SK-N-SH treated with all-trans-retinoic acid at 6 μM for 48 hours (cell line): Measurements from ENCODE around the gene ADAMTS13.

ENCODE experiments used
- ATAC-seq: fragments of 200-7000 bp; cut with Tn5 transposase; 3 replicates; pipeline ENCODE4 v1.9.1; 2020; ENCODE audit warnings: mild to moderate bottlenecking, moderate library complexity
- ARNTL ChIP-seq: fragments of 450-650 bp; formaldehyde crosslinking; IDR thresholded peaks from 2 replicates; pipeline ENCODE4 v1.5.0; 2020; ENCODE audit warnings: low read depth, mild to moderate bottlenecking, moderate library complexity, borderline replicate concordance
- BACH2 ChIP-seq: fragments of 250-450 bp; sonication (Bioruptor Pico); IDR thresholded peaks from 2 replicates; pipeline ENCODE4 v1.9.0; 2021; ENCODE audit warnings: mild to moderate bottlenecking, borderline replicate concordance
- CSDC2 ChIP-seq: fragments of 250-450 bp; sonication (Bioruptor Pico); IDR thresholded peaks from 2 replicates; pipeline ENCODE4 v1.5.0; 2020; ENCODE audit warnings: mild to moderate bottlenecking, moderate library complexity
- ESRRG ChIP-seq: fragments of 250-450 bp; sonication (Bioruptor Pico); IDR thresholded peaks from 2 replicates; pipeline ENCODE4 v1.6.1; 2021; ENCODE audit warnings: mild to moderate bottlenecking
- GLIS3 ChIP-seq: fragments of 250-450 bp; sonication (Bioruptor Pico); IDR thresholded peaks from 2 replicates; pipeline ENCODE4 v1.5.0; 2020; ENCODE audit warnings: mild to moderate bottlenecking, moderate library complexity
- ISL1 ChIP-seq: fragments of 250-450 bp; sonication (Bioruptor Pico); IDR thresholded peaks from 2 replicates; pipeline ENCODE4 v2.1.2; 2022; ENCODE audit warnings: mild to moderate bottlenecking, moderate library complexity
- OSR1 ChIP-seq: fragments of 250-450 bp; sonication (Bioruptor Pico); IDR thresholded peaks from 2 replicates; pipeline ENCODE4 v1.8.0; 2022; ENCODE audit warnings: moderate library complexity, mild to moderate bottlenecking, inconsistent platforms
- PPARA ChIP-seq: fragments of 250-450 bp; sonication (Bioruptor Pico); IDR thresholded peaks from 2 replicates; pipeline ENCODE4 v1.5.0; 2020; ENCODE audit warnings: mild to moderate bottlenecking, borderline replicate concordance
- RARB ChIP-seq: fragments of 250-450 bp; sonication (Bioruptor Pico); IDR thresholded peaks from 2 replicates; pipeline ENCODE4 v1.8.0; 2021; ENCODE audit warnings: mild to moderate bottlenecking, moderate library complexity
- SNAI2 ChIP-seq: fragments of 250-450 bp; sonication (Bioruptor Pico); IDR thresholded peaks from 2 replicates; pipeline ENCODE4 v1.5.0; 2020; ENCODE audit warnings: mild to moderate bottlenecking, moderate library complexity
- TCF4 ChIP-seq: fragments of 250-450 bp; sonication (Bioruptor Pico); IDR thresholded peaks from 2 replicates; pipeline ENCODE4 v1.8.0; 2021; ENCODE audit warnings: mild to moderate bottlenecking, moderate library complexity, borderline replicate concordance
- TOX ChIP-seq: fragments of 250-450 bp; sonication (Bioruptor Pico); IDR thresholded peaks from 2 replicates; pipeline ENCODE4 v1.8.0; 2021; ENCODE audit warnings: mild to moderate bottlenecking, moderate library complexity, borderline replicate concordance
- ZC3H10 ChIP-seq: fragments of 250-450 bp; sonication (Bioruptor Pico); IDR thresholded peaks from 2 replicates; pipeline ENCODE4 v1.5.1; 2021; ENCODE audit warnings: mild to moderate bottlenecking, moderate library complexity
- ZFP3 ChIP-seq: fragments of 250-450 bp; sonication (Bioruptor Pico); IDR thresholded peaks from 2 replicates; pipeline ENCODE4 v1.5.0; 2020; ENCODE audit warnings: mild to moderate bottlenecking, moderate library complexity
- ZFP30 ChIP-seq: fragments of 450-650 bp; formaldehyde crosslinking; IDR thresholded peaks from 2 replicates; pipeline ENCODE4 v1.5.0; 2022; ENCODE audit warnings: mild to moderate bottlenecking, moderate library complexity
- ZNF565 ChIP-seq: fragments of 450-650 bp; formaldehyde crosslinking; conservative IDR thresholded peaks from 2 replicates; pipeline ENCODE4 v1.5.0; 2020; ENCODE audit warnings: low read depth, mild to moderate bottlenecking, moderate library complexity
- ZNF70 ChIP-seq: fragments of 450-650 bp; formaldehyde crosslinking; IDR thresholded peaks from 2 replicates; pipeline ENCODE4 v1.5.0; 2020; ENCODE audit warnings: mild to moderate bottlenecking, moderate library complexity
- ZNF8 ChIP-seq: fragments of 450-650 bp; formaldehyde crosslinking; IDR thresholded peaks from 2 replicates; pipeline ENCODE4 v1.5.0; 2020; ENCODE audit warnings: mild to moderate bottlenecking, moderate library complexity
- TF ChIP-seq, protein P1 (sequence below): fragments of 250-450 bp; sonication (Bioruptor Pico); IDR thresholded peaks from 2 replicates; pipeline ENCODE4 v1.5.0; 2020; ENCODE audit warnings: mild to moderate bottlenecking, moderate library complexity
- TF ChIP-seq, protein P2 (sequence below): fragments of 250-450 bp; sonication (Bioruptor Pico); IDR thresholded peaks from 2 replicates; pipeline ENCODE4 v1.5.1; 2021; ENCODE audit warnings: mild to moderate bottlenecking, moderate library complexity
- TF ChIP-seq, protein P3 (sequence below): fragments of 250-450 bp; sonication (Bioruptor Pico); IDR thresholded peaks from 2 replicates; pipeline ENCODE4 v1.5.1; 2020; ENCODE audit warnings: low read depth, mild to moderate bottlenecking, moderate library complexity
- TF ChIP-seq, protein P4 (sequence below): fragments of 250-450 bp; sonication (Bioruptor Pico); IDR thresholded peaks from 2 replicates; pipeline ENCODE4 v1.8.0; 2021; ENCODE audit warnings: low read depth, mild to moderate bottlenecking, moderate library complexity, borderline replicate concordance
- TF ChIP-seq, protein P5 (sequence below): fragments of 250-450 bp; sonication (Bioruptor Pico); IDR thresholded peaks from 2 replicates; pipeline ENCODE4 v1.8.0; 2020; ENCODE audit warnings: mild to moderate bottlenecking, moderate library complexity, borderline replicate concordance

The ADAMTS13 gene

DNA sequence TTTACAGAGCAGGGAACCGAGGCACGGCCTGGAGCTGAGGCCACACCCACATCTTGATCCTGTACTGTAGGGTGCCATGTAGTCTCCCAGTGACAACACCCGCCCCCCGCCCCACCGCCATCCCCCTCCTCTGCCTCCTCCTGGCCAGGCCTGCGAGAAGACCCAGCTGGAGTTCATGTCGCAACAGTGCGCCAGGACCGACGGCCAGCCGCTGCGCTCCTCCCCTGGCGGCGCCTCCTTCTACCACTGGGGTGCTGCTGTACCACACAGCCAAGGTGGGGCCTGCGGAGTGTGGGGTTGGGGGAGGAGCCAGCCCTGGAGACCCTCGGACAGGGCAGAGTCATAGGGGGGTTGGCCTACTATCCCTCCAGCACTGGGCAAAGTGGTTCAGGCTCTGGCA lies 14.5 kb downstream of the ADAMTS13 start:
- ATAC-seq: no peak
- TF ChIP-seq, protein P1, sequence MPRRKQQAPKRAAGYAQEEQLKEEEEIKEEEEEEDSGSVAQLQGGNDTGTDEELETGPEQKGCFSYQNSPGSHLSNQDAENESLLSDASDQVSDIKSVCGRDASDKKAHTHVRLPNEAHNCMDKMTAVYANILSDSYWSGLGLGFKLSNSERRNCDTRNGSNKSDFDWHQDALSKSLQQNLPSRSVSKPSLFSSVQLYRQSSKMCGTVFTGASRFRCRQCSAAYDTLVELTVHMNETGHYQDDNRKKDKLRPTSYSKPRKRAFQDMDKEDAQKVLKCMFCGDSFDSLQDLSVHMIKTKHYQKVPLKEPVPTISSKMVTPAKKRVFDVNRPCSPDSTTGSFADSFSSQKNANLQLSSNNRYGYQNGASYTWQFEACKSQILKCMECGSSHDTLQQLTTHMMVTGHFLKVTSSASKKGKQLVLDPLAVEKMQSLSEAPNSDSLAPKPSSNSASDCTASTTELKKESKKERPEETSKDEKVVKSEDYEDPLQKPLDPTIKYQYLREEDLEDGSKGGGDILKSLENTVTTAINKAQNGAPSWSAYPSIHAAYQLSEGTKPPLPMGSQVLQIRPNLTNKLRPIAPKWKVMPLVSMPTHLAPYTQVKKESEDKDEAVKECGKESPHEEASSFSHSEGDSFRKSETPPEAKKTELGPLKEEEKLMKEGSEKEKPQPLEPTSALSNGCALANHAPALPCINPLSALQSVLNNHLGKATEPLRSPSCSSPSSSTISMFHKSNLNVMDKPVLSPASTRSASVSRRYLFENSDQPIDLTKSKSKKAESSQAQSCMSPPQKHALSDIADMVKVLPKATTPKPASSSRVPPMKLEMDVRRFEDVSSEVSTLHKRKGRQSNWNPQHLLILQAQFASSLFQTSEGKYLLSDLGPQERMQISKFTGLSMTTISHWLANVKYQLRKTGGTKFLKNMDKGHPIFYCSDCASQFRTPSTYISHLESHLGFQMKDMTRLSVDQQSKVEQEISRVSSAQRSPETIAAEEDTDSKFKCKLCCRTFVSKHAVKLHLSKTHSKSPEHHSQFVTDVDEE (CRISPR knock-in tag): no peak
- no peak for TF ChIP-seq ZFP30 (CRISPR knock-in tag)
- TF ChIP-seq BACH2 (CRISPR knock-in tag): no peak
- no peak for TF ChIP-seq ESRRG (CRISPR knock-in tag)
- TF ChIP-seq SNAI2 (CRISPR knock-in tag): no peak
- no peak for TF ChIP-seq OSR1 (CRISPR knock-in tag)
- TF ChIP-seq ZNF565 (CRISPR knock-in tag): no peak
- TF ChIP-seq, protein P2, sequence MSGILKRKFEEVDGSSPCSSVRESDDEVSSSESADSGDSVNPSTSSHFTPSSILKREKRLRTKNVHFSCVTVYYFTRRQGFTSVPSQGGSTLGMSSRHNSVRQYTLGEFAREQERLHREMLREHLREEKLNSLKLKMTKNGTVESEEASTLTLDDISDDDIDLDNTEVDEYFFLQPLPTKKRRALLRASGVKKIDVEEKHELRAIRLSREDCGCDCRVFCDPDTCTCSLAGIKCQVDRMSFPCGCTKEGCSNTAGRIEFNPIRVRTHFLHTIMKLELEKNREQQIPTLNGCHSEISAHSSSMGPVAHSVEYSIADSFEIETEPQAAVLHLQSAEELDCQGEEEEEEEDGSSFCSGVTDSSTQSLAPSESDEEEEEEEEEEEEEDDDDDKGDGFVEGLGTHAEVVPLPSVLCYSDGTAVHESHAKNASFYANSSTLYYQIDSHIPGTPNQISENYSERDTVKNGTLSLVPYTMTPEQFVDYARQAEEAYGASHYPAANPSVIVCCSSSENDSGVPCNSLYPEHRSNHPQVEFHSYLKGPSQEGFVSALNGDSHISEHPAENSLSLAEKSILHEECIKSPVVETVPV (CRISPR knock-in tag): no peak
- TF ChIP-seq ZC3H10 (CRISPR knock-in tag): no peak
- no peak for TF ChIP-seq TOX (CRISPR knock-in tag)
- no peak for TF ChIP-seq GLIS3
- TF ChIP-seq ARNTL (CRISPR knock-in tag): no peak
- no peak for TF ChIP-seq ZNF8 (CRISPR knock-in tag)

DNA sequence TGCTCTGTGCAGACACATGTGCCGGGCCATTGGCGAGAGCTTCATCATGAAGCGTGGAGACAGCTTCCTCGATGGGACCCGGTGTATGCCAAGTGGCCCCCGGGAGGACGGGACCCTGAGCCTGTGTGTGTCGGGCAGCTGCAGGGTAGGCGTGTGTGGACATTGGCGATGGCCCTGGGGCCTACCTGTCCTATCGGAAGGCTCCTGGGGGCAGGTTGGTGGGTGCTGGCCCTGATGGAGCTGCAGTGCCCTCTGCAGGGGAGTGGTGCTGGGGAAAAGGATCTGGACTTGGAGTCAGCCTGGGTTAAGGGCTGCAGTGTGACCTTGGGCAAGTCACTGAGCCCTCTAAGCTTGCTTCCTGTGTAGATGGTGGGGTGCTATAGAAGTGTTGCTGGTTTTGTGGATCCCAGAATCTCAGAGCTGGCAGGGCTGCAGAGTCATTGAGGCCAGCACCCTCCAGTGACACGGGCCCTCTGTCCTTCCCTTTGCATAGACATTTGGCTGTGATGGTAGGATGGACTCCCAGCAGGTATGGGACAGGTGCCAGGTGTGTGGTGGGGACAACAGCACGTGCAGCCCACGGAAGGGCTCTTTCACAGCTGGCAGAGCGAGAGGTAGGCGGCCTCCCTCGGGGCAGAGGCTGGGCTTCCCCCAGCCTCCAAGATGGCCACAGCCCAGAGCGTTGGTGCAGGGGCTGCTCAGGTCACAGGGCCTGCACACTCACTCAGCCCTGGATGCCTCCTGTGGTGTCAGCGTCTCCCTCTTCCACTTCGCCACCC lies 15.8 kb downstream of the ADAMTS13 start:
- TF ChIP-seq ZNF8 (CRISPR knock-in tag): no peak
- no peak for TF ChIP-seq PPARA (CRISPR knock-in tag)
- TF ChIP-seq, protein P3, sequence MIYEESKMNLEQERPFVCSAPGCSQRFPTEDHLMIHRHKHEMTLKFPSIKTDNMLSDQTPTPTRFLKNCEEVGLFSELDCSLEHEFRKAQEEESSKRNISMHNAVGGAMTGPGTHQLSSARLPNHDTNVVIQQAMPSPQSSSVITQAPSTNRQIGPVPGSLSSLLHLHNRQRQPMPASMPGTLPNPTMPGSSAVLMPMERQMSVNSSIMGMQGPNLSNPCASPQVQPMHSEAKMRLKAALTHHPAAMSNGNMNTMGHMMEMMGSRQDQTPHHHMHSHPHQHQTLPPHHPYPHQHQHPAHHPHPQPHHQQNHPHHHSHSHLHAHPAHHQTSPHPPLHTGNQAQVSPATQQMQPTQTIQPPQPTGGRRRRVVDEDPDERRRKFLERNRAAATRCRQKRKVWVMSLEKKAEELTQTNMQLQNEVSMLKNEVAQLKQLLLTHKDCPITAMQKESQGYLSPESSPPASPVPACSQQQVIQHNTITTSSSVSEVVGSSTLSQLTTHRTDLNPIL (CRISPR knock-in tag): no peak
- TF ChIP-seq ESRRG (CRISPR knock-in tag): no peak
- no peak for TF ChIP-seq CSDC2 (CRISPR knock-in tag)
- TF ChIP-seq ARNTL (CRISPR knock-in tag): no peak
- no peak for TF ChIP-seq RARB (CRISPR knock-in tag)
- TF ChIP-seq ISL1 (CRISPR knock-in tag): no peak
- no peak for TF ChIP-seq ZNF70 (CRISPR knock-in tag)
- no peak for TF ChIP-seq ZFP3 (CRISPR knock-in tag)
- no peak for TF ChIP-seq SNAI2 (CRISPR knock-in tag)
- TF ChIP-seq TOX (CRISPR knock-in tag): no peak
- TF ChIP-seq ZFP30 (CRISPR knock-in tag): no peak
- TF ChIP-seq, protein P4, sequence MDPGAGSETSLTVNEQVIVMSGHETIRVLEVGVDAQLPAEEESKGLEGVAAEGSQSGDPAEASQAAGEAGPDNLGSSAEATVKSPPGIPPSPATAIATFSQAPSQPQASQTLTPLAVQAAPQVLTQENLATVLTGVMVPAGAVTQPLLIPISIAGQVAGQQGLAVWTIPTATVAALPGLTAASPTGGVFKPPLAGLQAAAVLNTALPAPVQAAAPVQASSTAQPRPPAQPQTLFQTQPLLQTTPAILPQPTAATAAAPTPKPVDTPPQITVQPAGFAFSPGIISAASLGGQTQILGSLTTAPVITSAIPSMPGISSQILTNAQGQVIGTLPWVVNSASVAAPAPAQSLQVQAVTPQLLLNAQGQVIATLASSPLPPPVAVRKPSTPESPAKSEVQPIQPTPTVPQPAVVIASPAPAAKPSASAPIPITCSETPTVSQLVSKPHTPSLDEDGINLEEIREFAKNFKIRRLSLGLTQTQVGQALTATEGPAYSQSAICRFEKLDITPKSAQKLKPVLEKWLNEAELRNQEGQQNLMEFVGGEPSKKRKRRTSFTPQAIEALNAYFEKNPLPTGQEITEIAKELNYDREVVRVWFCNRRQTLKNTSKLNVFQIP (CRISPR knock-in tag): no peak
- no peak for TF ChIP-seq TCF4 (CRISPR knock-in tag)
- no peak for TF ChIP-seq ZC3H10 (CRISPR knock-in tag)
- TF ChIP-seq, protein P5, sequence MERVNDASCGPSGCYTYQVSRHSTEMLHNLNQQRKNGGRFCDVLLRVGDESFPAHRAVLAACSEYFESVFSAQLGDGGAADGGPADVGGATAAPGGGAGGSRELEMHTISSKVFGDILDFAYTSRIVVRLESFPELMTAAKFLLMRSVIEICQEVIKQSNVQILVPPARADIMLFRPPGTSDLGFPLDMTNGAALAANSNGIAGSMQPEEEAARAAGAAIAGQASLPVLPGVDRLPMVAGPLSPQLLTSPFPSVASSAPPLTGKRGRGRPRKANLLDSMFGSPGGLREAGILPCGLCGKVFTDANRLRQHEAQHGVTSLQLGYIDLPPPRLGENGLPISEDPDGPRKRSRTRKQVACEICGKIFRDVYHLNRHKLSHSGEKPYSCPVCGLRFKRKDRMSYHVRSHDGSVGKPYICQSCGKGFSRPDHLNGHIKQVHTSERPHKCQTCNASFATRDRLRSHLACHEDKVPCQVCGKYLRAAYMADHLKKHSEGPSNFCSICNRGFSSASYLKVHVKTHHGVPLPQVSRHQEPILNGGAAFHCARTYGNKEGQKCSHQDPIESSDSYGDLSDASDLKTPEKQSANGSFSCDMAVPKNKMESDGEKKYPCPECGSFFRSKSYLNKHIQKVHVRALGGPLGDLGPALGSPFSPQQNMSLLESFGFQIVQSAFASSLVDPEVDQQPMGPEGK: no peak
- TF ChIP-seq ZNF565 (CRISPR knock-in tag): no peak
- no peak for TF ChIP-seq OSR1 (CRISPR knock-in tag)
- no peak for TF ChIP-seq BACH2 (CRISPR knock-in tag)
- ATAC-seq: no peak
